ENCODE results near the gene SLCO2B1.

SLCO2B1 gene

DNA sequence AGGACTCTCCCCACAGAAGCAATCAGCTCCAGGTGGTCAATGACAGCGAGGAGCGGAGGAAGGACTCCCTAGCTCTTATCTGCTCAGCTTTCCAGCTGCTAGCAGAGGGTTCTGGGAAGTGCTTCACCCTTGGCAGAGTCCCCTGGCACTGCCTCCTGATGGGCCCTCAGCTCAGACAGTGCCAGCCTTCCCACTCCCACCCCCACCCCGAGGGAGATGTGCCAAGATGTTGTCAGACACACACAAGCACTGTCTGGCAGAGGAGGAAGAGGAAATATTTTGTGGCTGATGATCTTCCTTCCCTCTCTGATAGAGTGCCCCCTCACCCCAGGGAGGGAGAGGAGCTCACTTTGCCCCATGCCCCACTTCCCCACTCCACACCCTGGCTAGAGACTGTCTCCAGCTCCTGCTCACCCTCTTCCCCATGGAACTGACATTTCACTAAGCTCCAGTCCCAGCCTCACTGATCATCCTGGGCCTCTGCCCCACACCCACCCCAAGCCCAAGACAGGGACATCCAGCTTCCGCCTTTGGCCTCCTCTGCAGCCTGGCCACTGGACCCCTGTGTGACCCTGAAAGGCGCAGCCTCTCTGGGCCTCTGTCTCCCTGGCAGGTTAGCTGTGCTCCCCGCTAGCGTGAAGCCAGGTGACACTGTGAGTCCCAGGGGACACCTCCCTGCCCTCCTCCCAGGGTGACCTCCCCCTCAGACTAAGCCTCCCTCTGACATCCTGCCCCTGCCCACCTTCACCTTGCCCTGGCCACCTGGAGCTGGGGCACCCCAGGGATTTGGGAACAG is 44.5 kb downstream of the SLCO2B1 start:
- peak; percentile 33 for DNase-seq

DNA sequence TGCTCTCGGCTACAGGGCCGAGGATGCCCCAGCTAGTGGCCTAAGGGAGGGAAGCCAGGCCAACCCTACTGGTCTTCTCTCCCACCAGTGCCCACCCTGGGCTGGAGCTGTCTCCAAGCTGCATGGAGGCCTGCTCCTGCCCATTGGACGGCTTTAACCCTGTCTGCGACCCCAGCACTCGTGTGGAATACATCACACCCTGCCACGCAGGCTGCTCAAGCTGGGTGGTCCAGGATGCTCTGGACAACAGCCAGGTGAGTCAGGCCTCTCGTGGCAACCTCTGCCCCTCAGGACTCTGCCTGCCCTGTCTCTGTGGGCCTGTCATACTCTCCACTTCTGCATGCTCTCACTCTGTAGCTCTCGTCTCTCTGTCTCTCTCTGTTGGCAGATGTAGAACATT is 45.5 kb downstream of the SLCO2B1 start:
- DNase-seq: no peak

DNA sequence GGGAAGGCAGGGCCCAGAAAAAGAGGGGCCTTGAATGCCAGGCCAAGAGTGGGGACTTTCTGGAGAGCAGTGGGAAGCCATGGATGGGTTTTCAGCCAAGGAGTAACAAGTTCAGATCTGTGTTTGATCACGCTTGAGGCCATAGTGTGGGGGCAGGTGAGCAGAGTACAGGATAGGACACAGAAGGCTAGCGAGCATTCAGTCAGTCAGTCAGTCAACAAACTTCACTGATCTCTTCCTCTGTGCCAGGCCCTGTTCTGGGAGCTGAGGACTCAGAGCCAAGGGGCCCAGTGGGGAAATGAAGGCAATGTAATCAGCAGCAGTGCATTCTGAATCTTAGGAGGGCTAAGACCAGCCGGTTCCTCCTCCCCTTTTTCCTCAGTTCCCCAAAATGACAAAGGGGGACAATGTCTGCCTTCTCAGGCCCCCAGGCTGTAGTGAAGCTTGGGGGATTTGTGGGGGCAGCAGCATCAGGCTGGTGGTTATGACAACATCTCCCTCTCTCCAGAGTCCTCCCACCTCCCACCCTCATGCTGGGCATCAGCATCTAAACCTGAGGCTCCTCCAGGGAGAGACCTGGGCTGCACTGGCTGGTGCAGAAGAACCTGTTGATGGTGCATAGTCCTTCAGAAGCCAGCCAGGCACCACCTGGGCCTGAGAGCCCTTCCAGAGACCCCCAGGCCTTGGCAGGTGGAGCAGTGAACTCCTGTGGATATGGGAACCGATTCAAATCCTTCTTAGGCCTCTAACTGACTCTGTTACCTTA is 46.8 kb downstream of the SLCO2B1 start:
- no peak for DNase-seq

DNA sequence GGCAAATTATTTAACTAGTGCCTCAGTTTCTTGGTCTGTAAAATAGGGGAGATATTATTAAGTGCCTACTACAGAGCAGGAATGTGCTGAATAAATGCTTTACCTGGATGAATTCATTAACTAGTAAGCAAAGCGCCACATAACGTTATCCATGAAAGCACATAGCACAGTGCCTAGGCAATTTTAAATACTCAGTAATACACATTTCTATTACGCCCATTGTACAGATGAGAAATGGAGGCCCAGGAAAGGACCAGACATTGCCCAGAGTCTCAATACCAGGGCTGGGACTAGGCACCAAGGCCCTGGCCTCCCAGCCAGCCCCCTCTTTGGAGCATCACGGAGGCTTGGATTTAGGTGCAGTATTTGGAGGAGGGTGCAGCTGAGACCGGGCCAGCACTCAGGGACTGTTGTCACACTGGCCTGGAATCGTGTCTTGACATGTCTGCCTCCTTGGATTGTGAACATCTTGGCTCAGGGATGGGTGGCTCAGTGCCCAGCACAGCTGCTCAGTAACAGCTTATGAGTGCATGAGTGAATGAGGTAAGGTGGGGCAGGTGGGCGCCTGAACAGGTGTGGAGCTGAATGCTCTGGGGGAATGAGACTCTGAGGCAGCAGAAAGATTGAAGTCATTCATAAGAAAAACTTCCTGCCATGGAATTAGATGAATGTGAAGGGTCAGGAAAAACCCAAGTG is 47.5 kb downstream of the SLCO2B1 start:
- DNase-seq: no peak

DNA sequence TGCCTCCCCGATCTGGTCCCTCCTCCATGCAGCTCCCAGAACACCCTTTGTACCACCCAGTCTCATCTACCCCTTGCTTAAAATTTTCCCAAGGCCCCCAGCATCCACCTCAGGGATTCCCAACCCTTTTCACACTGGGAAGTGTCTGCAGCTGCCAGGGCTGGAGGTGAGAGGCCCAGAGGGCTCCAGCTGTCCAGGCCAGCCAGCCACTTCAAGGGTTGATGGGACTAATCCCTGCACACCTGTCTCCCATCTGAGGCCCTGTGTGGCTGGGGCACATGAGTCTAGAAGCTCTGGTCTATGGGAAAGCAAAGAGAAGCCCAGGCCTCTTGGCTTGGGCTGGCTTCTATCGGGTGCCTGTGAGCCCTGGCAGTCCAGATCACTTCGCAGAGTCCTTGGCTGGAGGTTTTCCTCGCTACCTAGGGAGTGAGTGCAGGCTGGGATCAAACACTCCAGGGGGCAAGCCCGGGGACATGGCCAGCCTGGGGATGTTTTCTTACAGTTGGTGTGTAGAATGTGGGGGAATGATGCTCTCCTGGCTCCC is 48.6 kb downstream of the SLCO2B1 start:
- DNase-seq: no peak

DNA sequence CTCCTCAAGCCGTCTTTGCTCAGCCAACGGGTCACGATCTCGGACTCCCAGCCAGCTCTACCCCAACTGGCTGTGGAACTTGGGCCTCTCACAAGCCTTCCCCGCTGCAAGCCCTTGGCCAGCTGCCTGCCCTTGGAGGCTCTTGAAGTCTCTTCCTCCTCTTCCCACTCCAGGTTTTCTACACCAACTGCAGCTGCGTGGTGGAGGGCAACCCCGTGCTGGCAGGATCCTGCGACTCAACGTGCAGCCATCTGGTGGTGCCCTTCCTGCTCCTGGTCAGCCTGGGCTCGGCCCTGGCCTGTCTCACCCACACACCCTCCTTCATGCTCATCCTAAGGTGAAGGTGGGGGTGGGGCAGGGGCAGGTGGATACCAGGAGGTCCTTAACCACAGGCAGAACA is 49.1 kb downstream of the SLCO2B1 start:
- DNase-seq: no peak

DNA sequence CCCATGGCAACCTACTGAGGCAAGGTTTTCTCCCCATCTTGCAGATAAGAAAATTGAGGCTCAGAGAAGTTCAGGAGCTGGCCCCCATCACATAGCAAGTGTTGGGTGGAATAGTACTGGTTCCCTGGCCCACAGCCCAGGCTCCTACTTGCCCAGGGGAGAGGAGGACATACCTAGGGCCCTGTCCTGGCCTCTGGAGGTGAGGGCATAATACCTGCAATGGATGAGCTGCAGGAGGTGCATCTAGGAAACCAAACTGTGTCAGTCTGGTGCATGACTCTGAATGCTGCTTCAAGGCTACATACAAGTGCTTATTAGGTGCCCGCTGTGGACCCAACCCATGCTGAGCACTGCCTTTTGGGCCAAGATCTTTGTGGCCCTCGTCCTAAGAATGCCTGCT is 49.6 kb downstream of the SLCO2B1 start:
- no peak for DNase-seq

DNA sequence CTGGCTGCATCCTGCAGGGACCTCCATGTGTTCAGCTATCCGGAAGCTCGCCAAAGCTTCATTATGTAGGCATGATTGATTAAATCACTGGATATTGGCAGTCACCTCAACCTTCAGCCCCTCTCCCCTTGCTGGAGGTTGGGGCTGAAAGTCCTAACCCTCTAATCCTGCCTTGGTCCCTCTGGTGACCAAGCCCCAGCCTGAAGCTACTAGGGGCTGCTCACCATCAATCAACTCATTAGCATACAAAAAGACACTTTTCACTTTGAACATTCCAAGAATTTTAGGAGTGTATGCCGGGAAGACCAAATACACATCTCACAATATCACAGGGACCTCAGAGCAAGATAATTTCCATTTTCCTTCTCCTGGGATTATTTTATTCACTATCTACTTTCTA is 50.9 kb downstream of the SLCO2B1 start:
- no peak for DNase-seq

DNA sequence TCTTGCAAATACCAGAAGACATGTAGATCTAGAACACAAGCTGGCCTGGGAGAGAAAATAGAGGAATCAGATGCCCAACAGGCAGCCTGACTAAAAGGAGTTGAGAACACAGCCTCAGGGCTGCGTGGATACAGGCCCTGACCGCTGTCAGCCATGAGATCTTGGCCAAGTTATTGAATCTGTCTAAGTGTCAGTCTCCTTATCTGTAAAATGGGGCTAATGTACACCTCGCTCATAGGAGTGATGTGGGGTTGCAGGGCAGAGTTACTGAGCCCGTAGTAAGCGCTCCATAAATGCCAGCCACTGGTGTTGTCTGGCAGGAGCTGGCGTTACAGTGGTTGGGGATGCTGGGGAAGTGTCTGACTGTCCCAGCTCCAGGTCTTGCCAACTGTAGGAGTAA is 51.3 kb downstream of the SLCO2B1 start:
- no peak for DNase-seq

DNA sequence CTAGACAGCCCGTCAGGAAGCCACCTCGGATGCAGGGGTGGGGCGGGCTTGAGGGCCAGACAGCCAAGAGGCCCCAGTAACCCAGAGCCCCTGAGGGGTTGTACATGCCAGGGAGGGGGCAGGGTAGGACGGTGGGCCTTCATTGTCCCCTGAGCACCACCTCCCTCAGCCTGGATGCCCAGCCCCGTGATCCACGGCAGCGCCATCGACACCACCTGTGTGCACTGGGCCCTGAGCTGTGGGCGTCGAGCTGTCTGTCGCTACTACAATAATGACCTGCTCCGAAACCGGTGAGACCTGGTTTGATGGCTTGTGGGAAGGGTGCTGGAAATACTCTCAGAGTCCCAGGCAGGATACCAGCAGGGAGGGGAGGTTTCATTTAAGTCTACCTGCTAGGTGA is 52.2 kb downstream of the SLCO2B1 start:
- no peak for DNase-seq

DNA sequence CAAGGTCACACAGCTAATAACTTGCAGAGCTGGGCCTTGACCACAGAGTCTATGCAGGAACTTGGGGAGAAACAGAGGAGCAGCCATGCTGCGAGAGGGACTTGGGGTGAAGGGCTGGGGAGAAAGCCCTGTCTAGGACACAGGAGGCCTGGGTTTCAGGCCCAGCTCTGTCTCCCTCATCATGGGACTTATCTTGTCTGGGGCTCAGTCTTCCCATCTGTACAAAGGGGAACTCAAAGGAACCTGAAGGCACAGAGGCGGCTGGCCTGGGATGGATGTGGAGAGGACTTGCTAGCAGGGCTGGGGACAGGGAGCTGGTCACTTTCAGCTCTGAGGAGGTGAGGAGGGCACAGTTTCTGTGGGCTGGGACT is 52.7 kb downstream of the SLCO2B1 start:
- DNase-seq: no peak

DNA sequence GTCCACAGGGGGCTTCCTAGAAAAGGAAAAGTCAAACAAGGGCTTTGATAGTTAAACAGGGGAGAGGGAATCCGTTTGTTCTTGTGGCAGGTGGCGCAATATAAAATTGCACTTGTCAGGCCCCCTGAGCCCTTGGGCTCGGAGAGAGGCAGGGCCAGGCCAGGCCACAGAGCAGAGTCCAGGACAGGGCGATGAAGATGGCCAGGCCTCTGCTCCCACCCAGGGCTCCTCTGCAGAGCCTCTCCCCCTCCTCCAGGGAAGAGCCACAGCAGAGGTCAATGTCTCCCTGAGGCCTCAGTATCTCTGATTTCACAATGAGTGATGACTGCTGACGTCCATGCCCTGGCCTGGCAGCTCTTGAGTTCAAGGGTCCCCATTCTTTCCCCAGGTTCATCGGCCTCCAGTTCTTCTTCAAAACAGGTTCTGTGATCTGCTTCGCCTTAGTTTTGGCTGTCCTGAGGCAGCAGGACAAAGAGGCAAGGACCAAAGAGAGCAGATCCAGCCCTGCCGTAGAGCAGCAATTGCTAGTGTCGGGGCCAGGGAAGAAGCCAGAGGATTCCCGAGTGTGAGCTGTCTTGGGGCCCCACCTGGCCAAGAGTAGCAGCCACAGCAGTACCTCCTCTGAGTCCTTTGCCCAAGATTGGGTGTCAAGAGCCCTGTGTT is 53.2 kb downstream of the SLCO2B1 start:
- no peak for DNase-seq

DNA sequence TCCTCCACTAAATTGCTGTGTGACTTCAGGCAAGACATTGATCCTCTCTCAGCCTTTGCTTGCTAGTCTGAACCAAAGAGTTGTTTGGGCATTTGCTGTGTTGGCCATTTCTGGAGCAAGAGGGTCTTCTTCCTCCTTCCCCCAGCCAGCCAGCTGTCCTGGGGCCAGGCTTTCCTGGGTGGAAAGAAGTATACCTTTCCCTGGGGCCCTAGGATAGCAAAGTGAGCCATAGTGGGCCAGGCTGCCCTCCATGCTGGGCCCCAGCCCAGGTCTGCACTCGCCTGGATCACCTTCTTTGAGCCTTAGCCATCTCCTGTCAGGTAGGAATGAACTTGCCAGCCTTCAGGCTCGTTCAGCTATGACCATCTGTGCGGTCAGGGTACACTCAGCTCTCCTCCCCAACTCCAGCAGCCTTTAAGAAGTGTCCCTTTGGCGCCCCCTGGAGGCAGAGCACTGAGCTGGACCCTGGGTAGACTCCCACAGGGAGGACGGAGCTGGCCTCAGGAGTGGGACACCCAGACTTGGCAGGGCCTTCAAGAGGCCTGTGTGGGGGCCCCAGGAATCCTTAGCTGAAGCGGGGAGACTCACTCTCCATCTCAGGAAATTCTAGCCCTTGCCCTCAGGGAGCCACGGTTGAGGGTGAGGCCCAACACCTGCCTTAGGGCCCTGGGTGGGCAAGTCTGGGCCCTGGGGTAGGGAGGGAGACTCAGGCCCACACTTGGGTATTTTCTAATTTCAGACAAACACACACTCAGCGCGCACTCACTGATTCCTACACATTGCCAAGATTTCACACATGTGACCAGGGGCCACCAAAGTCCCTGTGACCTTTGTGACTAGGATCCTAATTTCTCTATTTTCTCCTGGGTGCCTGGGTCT is 54.0 kb downstream of the SLCO2B1 start:
- peak; percentile 66 for DNase-seq

DNA sequence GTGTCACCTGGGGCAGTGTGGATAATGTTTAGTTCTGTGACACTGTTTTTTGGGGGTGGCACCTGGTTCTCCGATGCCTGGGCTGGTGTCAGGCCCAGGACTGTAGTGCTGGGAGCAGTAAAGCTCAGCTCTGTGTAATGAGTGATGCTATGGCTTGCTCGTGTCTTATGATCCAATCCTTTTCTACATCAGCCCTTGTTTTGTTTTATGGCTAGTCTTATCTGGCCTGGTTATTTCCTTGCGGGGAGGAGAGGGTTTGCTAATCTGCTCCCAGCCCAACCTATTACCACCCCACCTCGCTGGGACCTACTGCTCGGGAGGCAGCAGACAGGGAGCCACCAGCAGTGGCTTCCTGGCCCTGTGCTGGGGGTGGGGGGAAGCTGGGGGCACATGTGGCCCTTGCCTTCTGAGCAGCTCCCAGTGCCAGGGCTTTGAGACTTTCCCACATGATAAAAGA is 54.7 kb downstream of the SLCO2B1 start:
- DNase-seq: no peak

DNA sequence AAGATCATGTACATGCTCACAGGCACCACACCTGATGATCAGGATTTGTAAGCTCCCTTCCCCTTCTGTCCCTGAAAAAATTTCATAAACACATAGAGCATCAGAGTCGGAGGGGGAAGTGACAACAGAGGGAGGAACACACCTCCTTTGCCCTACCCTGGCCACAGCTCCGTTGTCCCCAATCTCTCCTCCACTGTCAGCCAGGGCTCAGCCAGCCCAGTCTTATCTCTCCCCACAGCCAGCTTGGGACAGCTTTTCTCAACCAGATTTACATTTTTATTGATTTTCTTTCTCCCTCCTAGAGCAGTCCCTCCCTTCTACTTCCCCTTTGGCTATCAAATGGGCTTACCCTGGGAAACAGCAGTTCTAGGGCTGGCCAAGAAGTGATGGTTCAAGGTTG is 57.5 kb downstream of the SLCO2B1 start:
- no peak for DNase-seq

DNA sequence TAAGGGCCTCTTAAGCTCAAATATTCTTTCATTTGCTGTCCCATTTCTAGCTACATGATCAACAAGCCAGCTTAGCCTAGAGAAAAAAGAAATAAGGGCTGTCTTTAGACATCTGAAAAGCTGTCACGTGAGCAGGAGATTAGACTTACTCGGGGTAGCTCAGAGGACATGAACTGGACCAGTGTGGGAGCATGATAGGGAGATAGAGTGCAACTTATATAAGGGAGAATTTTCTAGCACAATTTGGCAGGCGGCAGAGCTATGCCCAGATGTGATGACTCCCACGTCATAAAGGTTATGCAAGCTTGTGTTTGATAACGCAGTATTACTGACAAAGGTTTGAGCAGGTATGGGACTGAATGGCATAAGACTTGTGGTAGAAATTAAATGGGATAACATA is 61.5 kb downstream of the SLCO2B1 start:
- no peak for DNase-seq

DNA sequence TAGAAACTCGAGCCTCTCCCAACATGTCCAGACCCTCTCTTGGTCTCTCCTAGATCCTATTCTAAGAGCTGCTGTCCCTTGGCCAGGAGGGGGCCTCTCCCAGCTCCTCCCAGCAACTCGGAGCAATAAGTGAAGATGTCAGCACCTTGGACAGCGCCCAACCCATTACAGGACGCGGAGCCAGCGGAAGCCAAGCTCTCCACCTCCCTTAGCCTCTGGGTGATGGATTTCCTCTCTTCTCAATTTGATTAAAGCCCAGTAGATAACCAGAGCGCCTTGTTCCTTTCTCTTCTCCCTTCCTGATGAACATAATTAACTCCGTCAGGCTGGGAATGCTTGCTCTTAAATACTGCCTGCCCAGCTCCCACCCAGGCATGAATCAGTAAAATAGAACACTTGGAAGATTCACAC is 63.5 kb downstream of the SLCO2B1 start:
- peak; percentile 71 for DNase-seq

DNA sequence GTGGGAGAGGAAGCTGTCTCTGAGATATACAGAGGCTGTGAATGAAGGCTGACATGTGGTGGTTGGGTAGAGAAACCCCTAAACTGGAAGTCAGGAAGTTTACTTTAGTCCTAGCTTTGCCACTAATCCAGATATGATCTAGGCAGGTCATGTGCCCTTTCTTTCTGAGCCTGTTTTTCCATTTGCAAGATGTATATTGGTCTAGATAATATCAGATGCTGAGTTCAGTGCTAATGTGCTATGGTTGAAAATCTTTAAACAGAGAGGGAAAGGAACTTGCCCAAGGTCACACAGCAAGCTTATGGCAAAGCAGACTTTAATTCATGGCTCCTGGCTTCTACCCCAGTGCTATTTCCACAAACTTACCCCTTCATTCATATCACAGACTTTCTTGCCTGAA is 63.9 kb downstream of the SLCO2B1 start:
- no peak for DNase-seq

DNA sequence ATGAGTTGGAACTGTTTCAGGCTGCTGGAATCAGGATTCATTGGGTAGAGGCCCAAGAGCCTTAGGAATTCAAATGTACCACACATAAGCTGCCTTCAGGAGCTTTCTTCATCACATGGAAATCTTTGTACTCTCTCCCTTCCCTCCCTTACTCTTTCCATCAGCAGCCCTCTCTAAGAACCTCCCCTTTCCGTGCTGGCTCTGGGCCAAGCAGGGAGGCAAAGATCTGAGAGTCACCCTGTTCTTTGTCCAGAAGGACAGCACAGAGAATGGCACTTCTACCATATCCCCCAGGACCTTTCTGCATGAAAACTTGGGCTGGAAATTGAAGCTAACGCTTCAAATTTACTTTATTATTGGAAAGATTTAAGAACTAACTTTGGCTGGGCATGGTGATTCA is 69.0 kb downstream of the SLCO2B1 start:
- DNase-seq: no peak

DNA sequence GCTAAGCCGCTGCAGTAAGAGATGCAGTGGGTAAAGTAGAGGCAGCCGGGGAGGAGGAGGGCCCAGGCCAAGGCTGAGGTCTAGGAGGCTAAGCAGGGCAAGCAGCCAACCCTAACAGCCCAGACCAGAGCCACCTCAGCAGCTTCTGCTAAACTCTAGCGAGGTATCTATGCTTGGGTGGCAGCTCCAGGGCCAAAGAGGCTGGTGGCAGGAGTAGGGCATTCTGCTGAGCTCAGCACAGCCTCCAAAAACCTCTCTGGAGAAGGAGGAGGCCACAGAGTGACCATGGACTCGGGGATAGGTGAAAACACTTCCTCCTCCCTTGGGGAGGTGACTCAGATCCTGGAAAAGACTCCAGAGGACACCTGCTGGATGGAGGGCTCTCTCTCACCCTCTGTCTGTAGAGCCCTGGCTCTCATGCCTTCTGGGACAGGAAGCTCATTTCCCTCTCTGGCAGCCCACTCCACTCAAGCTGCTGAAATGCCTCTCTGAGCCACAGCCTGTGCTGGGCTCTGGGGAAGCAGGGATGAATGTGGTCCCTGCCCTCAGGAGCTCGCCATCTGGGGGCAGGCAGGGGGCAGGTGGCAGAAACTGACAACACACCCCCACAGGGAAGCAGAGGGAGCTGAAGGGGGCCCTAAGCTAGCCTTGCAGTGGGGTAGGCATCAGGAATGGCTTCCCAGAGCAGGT is 73.2 kb downstream of the SLCO2B1 start:
- no peak for DNase-seq

DNA sequence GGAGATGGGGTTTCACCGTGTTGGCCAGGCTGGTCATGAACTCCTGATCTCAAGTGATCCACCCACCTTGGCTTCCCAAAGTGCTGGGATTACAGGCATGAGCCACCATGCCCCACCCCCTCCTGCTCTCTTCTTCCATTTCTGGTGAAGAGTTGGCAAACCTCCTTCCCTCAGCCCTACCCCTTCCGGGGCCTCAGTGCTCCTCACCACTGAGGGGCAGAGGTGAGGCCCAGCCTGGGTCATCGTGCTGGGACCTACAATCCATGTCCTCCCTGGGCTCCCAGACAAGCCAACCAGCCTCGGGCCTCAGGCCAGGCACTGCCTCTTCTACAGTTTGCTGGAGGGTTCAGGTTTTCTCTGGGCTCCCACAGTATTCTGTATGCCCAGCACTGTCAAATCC is 74.9 kb downstream of the SLCO2B1 start:
- no peak for DNase-seq

Measured in MV-4-11 (cell line).